Heart left ventricle (tissue), 16 donors: Measurements from ENCODE around the gene ECSCR. TPM values are rescaled to one million over a fixed set of nuclear protein-coding genes. Genes with fewer than 3 reads are reported as not detected.

Experiments
- ATAC-seq, 4 donors: fragments of 200-7000 bp; cut with Tn5 transposase; one replicate each; pipeline ENCODE4 v1.9.1; 2020 to 2022; ENCODE audit warnings: moderate library complexity in 4 of 4, mild to moderate bottlenecking in 3 of 4, moderate number of reproducible peaks in 1 of 4
- DNase-seq, 5 donors: peaks; one replicate each; pipeline ENCODE4 v3.0.0-alpha.2; 2020
- H3K27ac ChIP-seq, 12 donors: fragments of 200-600 bp; sonication (generic) in 4 of 12; one replicate each; pipeline versions ENCODE4 v1.5.0 to v1.8.0; 2016 to 2022; ENCODE audit warnings: mild to moderate bottlenecking in 2 of 12
- H3K27me3 ChIP-seq, 9 donors: fragments of 200-600 bp; sonication (generic) in 2 of 9; one replicate each; pipeline versions ENCODE4 v1.5.1 to v1.8.0; 2016 to 2022; ENCODE audit warnings: mild to moderate bottlenecking in 3 of 9
- H3K36me3 ChIP-seq, 9 donors: fragments of 200-600 bp; sonication (generic) in 2 of 9; one replicate each; pipeline versions ENCODE4 v1.5.0 to v1.8.0; 2018 to 2022; ENCODE audit warnings: mild to moderate bottlenecking in 2 of 9
- H3K4me1 ChIP-seq, 12 donors: fragments of 200-600 bp; sonication (generic) in 4 of 12; one replicate each; pipeline versions ENCODE4 v1.5.0 to v1.8.0; 2016 to 2022; ENCODE audit warnings: mild to moderate bottlenecking in 3 of 12
- H3K4me3 ChIP-seq, 12 donors: fragments of 200-600 bp; sonication (generic) in 4 of 12; one replicate each; pipeline versions ENCODE4 v1.5.0 to v1.8.0; 2017 to 2022; ENCODE audit warnings: mild to moderate bottlenecking in 9 of 12, moderate library complexity in 4 of 12
- H3K9me3 ChIP-seq, 12 donors: fragments of 200-600 bp; sonication (generic) in 4 of 12; one replicate each; pipeline versions ENCODE4 v1.5.0 to v1.8.0; 2016 to 2022; ENCODE audit warnings: mild to moderate bottlenecking in 1 of 12
- CTCF ChIP-seq, 12 donors: fragments of 200-600 bp; sonication (generic) in 4 of 12; IDR thresholded peaks; one replicate each; pipeline versions ENCODE4 v1.5.0 to v1.8.0; 2018 to 2022; ENCODE audit warnings: antibody characterized with exemption in 12 of 12, mild to moderate bottlenecking in 5 of 12
- POLR2A ChIP-seq, 2 donors: fragments of 450-650 bp; IDR thresholded peaks; one replicate each; pipeline ENCODE4 v1.6.1; 2017; ENCODE audit warnings: antibody characterized with exemption in 2 of 2, mild to moderate bottlenecking in 2 of 2, moderate library complexity in 2 of 2
- WGBS, 4 donors: extraction: QIAGEN DNeasy Blood & Tissue Kit in 2 of 4; methylation state at CpG; one replicate each; pipeline versions ENCODE4 v1.1.5 to v1.1.7; 2013 to 2018; 5-methylcytosine and 5-hydroxymethylcytosine counted together
- intact Hi-C, 10 donors: fragments of 100-400 bp; cut with DNase I; formaldehyde crosslinking; loops; one replicate each; pipeline versions ENCODE4 v1.11.1 to v1.14.2; 2022
- polyA plus RNA-seq, 2 donors: library from polyadenylated mRNA; stranded (reverse); fragments of 200-250 nt; gene quantifications; one replicate each; pipeline ENCODE4 v1.2.3, GENCODE V29; 2013
- total RNA-seq, 9 donors: library from RNA; depleted of rRNA in 2 of 9; stranded (reverse); fragments of >200 nt in 2 of 9; fragmentation: NEBNext Ultra II Directional in 3 of 9; extraction: Animal tissue kit (Norgen Biotek cat#: 25700) in 3 of 9; gene quantifications; one replicate each; pipeline versions ENCODE4 v1.1.0 to v1.2.4, GENCODE V29; 2016 to 2023
- donor health status: ischemic (EF 13 %, LVEDD 7.1; RV severe dilation, severe dysfunction).
- donor health status: healthy with polysubstance abuse.
- donor health status: DM: no; HTN: yes; CAD: no.
- donor health status: DM: no; HTN: no; CAD: no.
- donor health status: ischemic (EF 25% LVEDD 6.9; RV normal size, moderate dysfunction).
- donor health status: ischemic (EF 25% LVEDD 5.7; RV mildly dilated, moderate dysfunction).
- donor health status: healthy.
- donor health status: DM: yes; HTN: yes; CAD: no.
- donor health status: ischemic (EF 35%, LVEDD 5.7; RV mildly dilated, moderate dysfunction).
- donor health status: nonischemic (EF 11% LVEDD 7.7; RV severe dilation, severe dysfunction).
- donor health status: DM: yes; HTN: yes; CAD: no.
- donor health status: PGD.
- donor health status: ischemic (EF 29% LVEDD 5.4; RV normal size, mild dysfunction).
- donor health status: nonischemic (EF 23%, LVEDD 6.1; RV moderate dilation, normal function).

ECSCR gene
- total and polyA plus RNA-seq, 11 donors: 13.4 to 59.3 (median 21.3) TPM

DNA sequence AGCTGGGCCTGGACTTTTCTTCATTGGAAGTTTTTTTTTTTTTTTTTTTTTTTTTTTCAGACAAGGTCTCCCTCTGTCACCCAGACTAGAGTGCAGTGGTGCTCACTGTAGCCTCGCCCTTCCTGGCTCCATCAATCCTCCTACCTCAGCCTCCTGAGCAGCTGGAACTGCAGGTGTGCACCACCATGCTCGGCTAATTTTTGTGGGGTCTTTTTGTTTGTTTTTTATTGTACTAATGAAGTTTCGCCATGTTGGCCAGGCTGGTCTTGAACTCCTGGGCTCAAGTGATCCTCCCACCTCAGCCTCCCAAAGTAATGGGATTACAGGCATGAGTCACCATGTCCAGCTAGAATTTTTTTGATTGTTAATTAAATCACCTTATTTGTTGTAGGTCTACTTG is 26.9 kb downstream of the ECSCR start:
- WGBS, 4 donors: 94 to 100% (median 98%) methylated on average over 3 of the region's 3 CpGs
- no peak overlapping the region for H3K4me3 ChIP-seq
- intact Hi-C loops: loop anchor here in 4 of 10 donors (5.0 to 10.0 kb wide), 3 partner anchors 49 to 82 kb away; partner anchors contain the start of gene STING1 (in 2 of the 4)

DNA sequence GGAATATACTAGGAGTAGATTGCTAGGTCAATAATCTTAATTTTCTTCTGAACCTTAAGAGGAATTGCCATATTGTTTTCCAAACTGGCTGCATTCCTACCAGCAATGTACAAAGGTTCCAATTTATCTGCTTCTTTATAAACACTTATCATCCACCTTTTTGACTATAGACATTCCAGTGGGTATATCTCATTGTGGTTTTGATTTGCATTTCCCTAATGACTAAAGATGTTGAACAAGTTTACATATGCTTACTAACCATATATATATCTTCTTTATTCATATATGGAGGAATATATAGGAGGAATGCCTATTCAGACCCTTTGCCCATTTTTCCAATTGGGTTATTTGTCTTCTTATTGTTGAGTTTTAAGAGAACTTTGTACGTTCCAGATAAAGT is 30.8 kb downstream of the ECSCR start:
- WGBS, 4 donors: 84 to 90% (median 87%) methylated on average over 1 of the region's 1 CpG
- no peak overlapping the region for H3K27ac ChIP-seq
- no peak for TF ChIP-seq CTCF (IDR thresholded peaks at IDR 0.05)
- intact Hi-C loops: loop anchor here in 2 of 10 donors (10.0 kb wide), 1 partner anchor 53 kb away; the partner anchor contains the start of gene STING1 (in 2 of the 2)
- no peaks in the 10 kb centered on the region for H3K4me1 ChIP-seq
- DNase-seq: no peak
- H3K4me3 ChIP-seq: no peak overlapping the region
- no peak for ATAC-seq
- H3K27me3 ChIP-seq: no peaks in the 10 kb centered on the region
- H3K36me3 ChIP-seq: peaks cover 0 to 100% (median 71%) of the 10 kb centered on the region in 9 donors
- no peaks in the 10 kb centered on the region for H3K9me3 ChIP-seq

More for the DNA sequence above, 26.9 kb downstream of the ECSCR start:
- Histone ChIP-seq H3K36me3 (peaks cover 0 to 69% (median 45%) of the 10 kb centered on the region in 9 donors), H3K27ac (no peak overlapping the region), H3K4me1 (peaks cover 0 to 15% (median 13%) of the 10 kb centered on the region in 12 donors), H3K9me3 (no peaks in the 10 kb centered on the region), H3K27me3 (no peaks in the 10 kb centered on the region)
- TF ChIP-seq POLR2A (IDR thresholded peaks at IDR 0.05) (no peak), CTCF (IDR thresholded peaks at IDR 0.05) (no peak)
- DNase-seq (no peak), ATAC-seq (no peak)

DNA sequence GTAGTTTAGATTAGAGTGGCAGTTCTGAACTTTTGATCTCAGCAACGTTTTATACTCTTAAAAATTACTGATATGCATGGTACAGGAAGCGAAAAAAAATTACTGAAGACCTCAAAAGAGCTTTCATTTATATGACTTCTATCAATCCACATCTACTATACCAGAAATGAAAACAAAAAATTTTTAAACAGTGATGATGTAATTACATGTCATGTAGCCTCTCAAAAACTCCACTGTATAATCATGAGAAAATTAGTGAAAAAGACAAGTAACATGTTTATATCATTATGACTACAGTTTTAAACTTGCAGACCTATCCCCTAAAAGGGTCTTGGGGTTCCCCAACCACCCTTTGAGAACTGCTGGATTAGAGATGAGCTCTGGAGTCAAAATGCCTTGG is 32.5 kb downstream of the ECSCR start:
- H3K9me3 ChIP-seq: no peaks in the 10 kb centered on the region
- DNase-seq (no peak), ATAC-seq (no peak)
- no peak overlapping the region for H3K4me3 ChIP-seq
- no peaks in the 10 kb centered on the region for H3K4me1 ChIP-seq
- 80 to 84% (median 81%) methylated on average over 2 of the region's 2 CpGs for WGBS, 4 donors
- no peaks in the 10 kb centered on the region for H3K27me3 ChIP-seq
- intact Hi-C loops: loop anchor here in 2 of 10 donors (10.0 kb wide), 1 partner anchor 55 kb away; the partner anchor contains the start of gene STING1 (in 2 of the 2)
- no peak overlapping the region for H3K27ac ChIP-seq
- TF ChIP-seq CTCF (IDR thresholded peaks at IDR 0.05) (no peak), POLR2A (IDR thresholded peaks at IDR 0.05) (no peak)
- H3K36me3 ChIP-seq: peaks cover 0 to 100% (median 83%) of the 10 kb centered on the region in 9 donors

DNA sequence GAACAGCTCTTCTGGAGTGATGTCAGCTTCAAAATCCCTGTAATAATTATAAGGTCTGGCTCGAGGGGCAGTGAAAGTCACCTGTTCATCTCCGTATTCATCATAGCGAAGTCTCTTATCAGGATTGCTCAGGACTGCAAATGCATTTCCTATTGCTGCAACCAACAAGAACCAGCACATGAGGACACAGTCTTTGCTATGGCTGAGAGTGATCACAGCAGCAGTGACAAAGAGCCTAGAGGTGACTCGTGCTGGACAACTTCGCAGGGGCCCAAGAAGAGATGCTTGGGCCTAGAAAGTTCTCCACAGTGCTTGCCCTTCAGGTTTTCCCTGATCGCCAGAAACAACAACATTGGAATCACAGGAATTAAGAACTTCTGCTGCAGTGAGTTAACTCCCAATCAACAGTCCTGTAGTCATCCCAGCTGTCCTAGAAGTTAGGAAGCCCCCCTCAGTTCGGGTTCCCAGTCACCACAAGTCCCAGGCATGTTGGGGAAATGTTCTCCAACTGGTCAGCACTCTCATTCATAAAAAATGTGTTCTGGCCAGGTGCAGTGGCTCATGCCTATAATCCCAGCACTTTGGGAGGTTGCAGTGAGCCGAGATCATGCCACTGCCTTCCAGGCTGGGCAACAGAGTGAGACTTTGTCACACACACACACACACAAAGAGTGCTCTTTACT is 36.2 kb downstream of the ECSCR start:
- Histone ChIP-seq H3K4me1 (peaks cover 0 to 8% (median 0%) of the 10 kb centered on the region in 12 donors), H3K4me3 (no peak overlapping the region), H3K36me3 (peaks cover 0 to 91% (median 76%) of the 10 kb centered on the region in 9 donors), H3K9me3 (no peaks in the 10 kb centered on the region), H3K27me3 (no peaks in the 10 kb centered on the region), H3K27ac (no peak overlapping the region)
- no peak for ATAC-seq
- no peak for DNase-seq
- TF ChIP-seq POLR2A (IDR thresholded peaks at IDR 0.05): no peak
- TF ChIP-seq CTCF (IDR thresholded peaks at IDR 0.05): no peak
- WGBS, 4 donors: 65 to 86% (median 79%) methylated on average over 8 of the region's 8 CpGs
- intact Hi-C loops: loop anchor here in 4 of 10 donors (5.0 to 10.0 kb wide), 2 partner anchors 196 to 338 kb away; no protein-coding TSS in a partner anchor
